GM19023 (cell line): ENCODE measurements around the gene VDAC1.

ENCODE experiments used
- ATAC-seq: cut with Tn5 transposase; IDR thresholded peaks from one replicate; pipeline ENCODE4 v1.9.1; 2021; ENCODE audit warnings: mild to moderate bottlenecking, moderate library complexity; ENCODE audit not compliant: unreplicated experiment

The VDAC1 gene

DNA sequence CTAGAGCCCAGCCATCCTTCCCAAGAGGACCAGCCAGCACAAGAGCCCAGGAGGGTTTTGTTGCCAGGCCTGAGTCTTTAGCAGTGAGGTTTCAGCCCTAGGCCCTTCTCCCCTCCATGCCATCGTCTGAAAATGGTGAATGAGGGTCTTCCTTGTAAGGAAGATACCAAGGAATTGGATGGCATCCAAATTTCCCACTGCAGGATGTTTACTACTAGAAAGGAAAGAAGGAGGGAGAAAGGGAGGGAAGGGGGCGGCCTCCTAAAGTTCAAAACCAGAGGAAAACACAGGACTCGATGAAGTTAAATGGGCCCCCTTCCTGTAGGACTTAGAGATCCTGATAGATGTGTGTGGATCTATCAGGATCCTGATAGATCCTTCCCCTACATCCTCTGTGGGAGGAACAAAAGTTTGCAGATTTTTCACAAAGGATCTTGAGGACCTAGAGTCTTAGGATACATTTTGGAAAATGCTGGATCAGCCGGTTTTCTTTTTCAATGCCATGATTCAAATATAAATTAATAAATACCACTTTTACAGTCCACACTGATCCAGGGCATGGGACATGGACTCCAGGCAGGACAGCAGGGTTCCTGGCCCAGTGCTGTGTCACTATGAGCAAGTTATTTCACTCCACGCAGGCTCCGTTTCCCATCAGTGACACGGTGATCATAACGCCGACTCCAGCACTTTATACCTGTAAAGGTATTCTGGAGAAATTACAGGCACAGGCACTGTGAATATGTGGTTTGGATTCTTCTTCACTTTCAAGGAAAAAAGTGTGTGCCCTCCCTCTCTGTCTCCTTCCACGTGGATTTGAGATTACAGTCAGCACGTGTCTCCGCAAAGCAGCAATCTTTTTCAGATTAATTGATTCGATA lies 77.2 kb downstream of the VDAC1 start:
- no peak for ATAC-seq

DNA sequence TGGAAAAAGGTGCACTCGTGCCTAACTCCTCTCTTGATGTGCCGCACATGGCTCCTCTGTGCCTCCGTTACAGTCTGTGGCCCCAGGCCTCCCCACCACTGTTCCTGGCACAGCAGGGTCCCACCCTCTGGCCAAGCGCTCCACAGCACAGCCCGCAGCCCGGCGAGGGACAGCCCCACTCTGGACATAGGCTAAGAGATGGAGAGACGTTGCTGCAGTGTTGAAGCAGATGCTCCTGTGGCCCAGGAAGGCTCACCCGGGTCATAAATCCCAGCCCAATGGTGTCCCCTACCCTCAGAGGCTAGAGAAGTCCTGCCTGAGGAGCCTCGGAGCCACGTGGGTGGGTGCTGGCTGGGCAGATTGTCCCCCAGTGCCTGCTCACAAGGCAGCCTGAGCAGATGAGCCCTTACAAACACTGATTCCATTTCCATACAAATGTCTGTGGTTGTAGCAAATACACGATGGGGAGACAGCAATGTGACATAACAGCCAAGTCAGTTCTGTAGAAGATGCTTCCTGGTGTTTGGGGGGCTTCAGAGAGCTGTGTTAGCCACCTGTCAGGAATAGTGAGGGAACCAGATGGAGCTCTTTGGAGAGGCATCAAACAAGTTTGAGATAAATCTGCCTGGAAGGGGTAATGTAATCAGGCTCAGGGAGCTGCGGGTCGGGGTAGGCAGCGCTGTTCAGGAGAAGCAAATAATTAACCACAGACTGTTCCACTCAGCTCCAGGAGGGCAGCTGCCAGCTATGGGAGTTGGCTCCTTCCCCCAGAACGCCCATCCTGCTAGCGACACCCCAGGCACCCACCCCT lies 78.1 kb downstream of the VDAC1 start:
- ATAC-seq: no peak

DNA sequence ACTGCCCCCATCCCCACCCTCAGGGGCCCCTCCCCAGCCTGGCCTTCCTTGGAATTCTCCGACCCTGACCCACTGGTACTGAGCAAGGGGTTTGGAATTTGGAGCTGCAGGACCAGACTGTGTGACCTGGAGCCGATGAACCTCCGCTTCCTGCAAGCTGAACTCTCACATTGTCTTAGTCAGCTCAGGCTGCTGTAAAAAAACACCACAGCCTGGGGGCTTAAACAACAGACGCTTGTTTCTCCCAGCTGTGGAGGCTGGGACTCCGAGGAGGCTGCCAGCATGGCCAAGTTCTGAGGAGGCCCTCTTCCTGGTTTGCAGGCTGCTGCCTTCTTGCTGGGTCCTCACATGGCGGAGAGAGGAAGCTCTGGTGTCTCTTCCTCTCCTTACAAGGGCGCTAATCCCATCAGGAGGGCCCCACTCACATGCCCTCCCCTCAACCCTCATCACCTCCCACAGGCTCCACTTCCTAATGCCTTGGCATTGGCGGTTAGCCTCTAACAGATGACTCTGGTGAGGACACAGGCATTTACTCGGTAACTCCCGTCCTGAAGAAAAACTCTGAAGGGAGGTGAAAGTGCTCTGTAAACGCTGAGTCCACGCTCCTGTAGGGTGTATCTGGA lies 78.8 kb downstream of the VDAC1 start:
- no peak for ATAC-seq

DNA sequence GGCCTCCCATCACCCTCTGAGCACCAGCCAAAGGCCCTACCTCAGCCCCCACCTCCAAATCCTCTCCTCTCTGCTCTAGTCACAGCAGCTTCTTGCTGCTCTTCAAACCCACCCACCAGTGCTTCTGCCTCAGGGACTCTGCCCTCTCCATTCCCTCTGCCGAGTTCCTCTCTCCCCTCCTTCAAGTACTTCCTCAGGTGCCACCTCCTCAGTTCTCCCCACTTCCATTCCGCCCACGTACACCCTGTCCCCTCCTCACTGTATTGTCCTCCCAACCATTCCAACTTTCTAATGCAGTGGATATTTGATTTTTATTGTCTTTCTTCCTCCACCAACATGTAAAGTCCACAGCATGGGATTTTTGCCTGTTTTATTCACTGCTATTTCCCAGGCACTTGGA lies 79.5 kb downstream of the VDAC1 start:
- ATAC-seq: no peak

GRCh38 chr5:133924221-133924920 lies 80.4 kb downstream of the VDAC1 start:
- no peak for ATAC-seq

- no peak for ATAC-seq
These were observed 82.8 kb downstream of the VDAC1 start for GRCh38 chr5:133921979-133922378.
